NCI-H526 treated with DMSO at 0.1 percent for 48 hours (cell line): Measurements from ENCODE around the gene UBE2H.
"Not testable (repeated sequence)": the region's sequence is repeated elsewhere in the genome, so short reads cannot be mapped to it uniquely, and the experiment has no call there.

Experiments
- DNase-seq: peaks from one replicate; lab custom pipeline; 2025; lab: John Stamatoyannopoulos, UW

Gene UBE2H

DNA sequence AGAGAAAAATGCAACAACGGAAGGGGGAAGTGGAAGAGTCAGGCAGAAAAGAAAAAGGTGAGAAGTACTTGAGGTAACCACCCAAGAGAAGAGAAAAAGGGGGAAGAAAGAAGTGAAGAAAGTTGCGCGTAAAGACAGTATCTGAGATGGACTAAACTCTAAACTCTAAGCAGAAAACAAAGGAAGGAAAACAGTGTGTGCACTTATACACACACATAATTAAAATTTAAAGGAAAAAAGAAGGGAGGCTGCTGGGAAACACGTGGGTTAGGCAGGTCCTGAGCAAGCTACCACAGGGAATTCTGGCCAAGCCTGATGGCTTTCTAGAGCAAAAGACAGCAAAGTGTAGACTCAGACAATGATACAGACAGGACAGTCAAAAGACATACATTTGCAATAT lies 78.0 kb downstream of the UBE2H start:
- no peak for DNase-seq

DNA sequence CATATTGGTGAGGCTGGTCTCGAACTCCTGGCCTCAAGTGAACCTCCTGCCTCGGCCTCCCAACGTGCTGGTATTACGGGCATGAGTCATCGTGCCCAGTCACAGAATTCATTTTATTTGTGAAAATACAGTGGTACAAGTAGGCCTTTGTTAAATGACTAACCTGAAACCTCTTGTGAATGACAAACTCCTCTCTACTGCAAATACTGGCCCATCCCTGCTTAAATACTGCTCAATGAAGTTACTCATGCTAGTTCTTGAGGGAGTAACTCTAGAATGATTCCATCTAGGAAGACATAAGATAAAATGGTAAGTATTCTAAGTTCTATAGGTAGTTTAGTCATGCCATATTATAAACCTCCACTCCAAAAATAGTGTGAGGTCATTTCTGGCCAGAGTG lies 80.7 kb downstream of the UBE2H start:
- no peak for DNase-seq

DNA sequence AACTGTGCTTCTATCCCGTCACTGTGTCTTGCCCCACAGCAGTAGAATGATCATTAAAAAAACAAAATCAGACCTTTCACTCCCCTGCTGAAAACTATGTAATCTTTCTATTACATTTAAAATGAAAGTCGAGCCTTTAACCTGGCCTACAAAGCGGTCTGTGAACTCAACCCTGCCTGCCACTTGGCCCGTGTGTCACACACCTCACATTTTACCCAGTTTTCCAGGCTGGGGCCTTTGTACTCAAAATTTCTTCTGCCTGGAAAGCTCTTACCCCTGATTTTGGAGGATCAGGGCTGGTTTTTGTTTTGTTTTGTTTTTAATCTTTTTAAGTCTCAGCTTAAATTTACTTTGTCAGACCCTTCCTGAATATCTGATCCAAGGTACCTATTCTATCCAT lies 82.1 kb downstream of the UBE2H start:
- DNase-seq: no peak

DNA sequence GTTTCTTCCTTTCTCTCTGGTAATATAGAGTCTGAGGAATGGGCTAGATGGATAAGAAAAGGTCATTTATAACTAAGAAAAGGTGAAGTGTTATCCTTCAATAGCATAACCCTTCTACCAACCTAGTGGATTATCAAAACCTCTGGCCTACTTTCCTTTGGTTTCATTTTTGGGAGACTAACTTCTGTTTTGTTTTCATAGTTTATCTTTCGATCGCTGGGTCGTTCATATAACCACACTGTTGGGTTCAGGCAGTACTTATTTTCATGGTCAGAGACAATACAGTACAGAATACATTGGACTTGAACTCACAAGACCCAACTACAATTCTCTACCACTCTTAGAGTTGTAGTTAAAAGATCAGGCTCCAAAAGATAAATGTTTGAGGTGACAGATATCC lies 86.5 kb downstream of the UBE2H start:
- no peak for DNase-seq

DNA sequence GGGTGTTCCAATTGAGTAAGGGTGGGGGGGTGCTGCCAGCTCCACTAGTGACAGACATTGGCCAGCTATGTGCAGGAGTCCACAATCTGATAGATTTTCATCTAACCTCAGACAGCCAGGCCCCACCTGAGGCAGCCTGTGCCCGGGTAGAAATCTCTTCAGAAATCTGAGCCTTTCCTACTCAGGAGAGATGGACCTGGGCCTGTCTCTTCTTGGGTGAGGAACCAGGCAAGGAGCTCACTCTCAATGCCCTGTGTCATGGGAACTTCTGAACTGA lies 86.9 kb downstream of the UBE2H start:
- DNase-seq: no peak

DNA sequence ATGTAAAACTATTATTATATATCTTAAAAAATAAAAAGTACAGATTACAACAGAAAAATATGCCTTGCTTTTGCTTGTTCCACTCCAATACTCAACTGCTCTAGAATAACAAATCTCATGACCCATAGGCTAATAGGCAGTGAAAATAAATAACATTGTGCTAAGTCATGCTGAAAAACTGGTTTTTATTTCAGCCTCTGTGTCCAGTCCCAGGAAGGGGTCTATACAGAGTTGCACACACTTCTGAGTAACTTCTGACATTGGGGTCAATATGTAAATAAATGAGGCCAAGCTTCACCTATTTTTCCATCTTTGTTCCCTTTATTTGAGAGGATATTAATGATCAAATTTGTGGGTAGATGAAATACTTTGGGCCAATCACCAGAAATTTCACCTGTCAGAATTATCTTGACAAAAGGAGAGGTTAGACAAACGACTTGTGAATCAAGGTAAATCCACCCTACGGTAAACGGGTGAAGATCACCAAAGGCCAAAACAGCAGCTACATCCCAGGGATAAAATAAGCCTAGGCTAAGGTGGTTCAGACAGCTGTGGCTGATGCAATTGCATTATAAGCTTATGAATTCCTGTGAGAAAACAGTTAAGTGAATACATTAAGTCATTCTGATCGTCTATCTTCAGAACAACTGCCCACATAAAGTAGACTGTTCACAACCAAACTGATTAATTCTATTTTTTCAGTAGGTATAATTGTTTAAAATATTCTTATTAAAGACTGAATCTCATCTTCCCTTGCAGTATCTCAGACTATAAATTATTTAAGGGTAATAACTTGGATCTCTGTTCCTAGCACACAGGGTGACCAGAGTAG lies 87.5 kb downstream of the UBE2H start:
- no peak for DNase-seq

DNA sequence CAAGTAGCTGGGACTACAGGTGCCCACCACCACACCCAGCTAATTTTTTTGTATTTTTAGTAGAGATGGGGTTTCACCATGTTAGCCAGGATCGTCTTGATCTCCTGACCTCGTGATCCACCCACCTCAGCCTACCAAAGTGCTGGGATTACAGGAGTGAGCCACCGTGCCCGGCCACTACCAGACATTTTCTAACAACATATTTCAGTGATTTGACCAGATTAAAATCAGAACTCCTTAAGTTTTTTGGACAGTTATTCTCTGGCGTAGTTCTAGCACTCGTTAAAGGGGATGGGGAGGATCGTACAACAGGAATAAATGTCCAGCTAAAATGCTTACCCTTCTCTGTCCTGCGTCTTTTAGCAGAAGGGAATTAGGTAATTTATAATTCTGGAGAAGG lies 88.1 kb downstream of the UBE2H start:
- not testable (repeated sequence) for DNase-seq

DNA sequence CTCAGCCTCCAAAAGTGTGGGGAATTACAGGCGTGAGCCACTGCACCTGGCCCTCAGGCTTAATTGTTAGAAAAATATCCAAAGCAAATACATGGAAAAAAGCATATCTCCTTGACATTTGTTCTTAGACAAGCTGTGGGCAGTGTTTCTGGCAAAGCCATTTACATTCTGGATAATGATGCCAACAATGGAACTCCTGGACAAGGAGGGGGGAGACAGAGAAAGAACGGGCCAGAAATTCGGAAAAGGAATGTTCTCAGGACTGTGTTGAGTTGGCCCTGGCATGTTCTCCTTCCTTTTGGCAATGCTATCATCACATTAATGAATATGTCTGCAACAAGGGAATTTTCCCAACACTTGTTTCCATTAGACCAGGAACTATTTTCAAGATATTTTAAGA lies 88.7 kb downstream of the UBE2H start:
- no peak for DNase-seq

- DNase-seq: no peak
These were observed 90.1 kb downstream of the UBE2H start for GRCh38 chr7:129862682-129863081.

DNA sequence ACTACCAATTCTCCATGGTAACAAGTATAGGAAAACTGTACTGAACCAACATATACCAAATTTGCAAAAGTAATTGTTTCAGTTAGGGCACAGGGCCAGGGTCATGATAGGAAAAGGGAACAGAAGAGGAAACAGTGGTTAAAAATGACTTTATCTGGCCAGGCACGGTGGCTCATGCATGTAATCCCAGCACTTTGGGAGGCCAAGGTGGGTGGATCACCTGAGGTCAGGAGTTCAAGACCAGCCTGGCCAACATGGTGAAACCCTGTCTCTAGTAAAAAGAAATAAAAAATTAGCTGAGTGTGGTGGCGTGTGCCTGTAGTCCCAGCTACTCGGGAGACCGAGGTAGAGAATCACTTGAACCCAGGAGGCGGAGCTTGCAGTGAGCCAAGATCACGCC lies 92.0 kb downstream of the UBE2H start:
- DNase-seq: not testable (repeated sequence)

- DNase-seq: no peak
These were observed 93.6 kb downstream of the UBE2H start for GRCh38 chr7:129859183-129859582.

- DNase-seq: no peak
These were observed 94.3 kb downstream of the UBE2H start for GRCh38 chr7:129858490-129858889.

DNA sequence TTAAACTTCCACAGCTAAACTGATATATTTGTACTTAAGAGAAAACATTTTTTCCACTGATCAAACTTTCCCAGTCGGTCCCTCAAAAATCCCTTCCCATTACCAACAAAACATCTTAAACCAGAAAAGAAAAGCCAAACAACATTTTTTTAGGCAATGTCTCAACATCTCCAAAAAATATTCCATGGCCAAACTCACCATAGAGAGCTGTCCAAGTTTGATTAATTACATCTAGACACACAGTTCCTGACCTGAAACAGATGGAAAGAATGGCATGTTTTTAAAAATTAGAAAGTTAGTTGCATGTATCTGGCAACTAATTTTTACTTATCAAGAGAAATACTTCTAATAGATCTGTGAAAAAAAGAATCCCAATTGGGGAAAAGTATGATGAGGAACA lies 95.4 kb downstream of the UBE2H start:
- no peak for DNase-seq

DNA sequence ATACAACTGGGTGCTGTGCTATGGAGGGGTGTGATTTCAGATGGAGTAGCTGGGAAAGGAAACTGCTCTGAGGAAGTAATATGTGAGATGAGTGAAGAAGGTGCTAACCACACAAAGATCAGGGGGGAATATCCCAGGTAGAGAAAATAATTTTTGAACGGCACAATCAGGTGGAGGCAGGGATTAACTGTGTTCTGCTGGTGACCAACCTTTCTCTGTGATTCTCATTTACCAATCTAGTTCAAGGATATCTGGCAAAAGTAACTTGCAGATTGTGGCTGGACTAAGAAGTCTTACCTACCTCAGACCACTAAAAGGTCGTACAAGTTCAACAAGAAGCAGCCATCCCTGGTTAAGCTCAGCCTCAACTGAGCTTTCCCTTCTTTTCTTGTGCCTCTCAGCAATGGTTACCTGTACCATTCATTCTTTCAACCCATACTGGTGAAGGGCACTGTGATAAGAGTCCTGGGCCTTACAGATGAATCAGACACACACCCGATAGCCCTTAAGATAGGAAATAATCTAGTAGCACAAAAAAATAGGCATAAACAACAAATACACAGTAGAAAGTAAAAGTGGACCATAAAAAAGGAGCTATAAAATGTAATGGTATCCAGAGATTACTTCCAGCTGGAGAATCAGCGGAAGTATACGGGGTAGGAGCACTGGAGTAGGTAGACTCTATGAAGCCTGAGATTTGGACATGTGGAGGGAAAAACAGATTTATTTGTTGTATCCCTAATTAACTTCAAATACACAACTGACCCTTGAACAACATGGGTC lies 96.6 kb downstream of the UBE2H start:
- DNase-seq: no peak

DNA sequence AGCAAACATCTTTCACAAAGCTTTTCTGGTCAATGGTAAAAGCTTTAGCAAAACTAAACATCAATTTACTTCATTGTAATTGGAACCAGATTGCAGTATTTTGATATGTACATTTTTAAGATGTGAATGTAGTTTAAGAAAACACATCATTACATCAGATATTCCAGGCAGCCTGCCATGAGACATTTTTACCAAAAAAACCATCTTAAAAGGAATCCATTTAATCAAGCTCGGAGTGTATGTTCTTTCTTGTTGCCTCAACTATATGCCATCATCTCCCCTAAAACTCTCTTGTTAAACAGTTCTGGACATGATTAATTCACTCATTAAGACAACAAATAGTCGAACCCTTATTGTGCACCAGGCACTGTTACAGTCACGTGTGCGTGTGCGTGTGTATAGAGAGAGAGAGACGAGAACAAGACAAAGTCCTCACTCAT lies 97.5 kb downstream of the UBE2H start:
- no peak for DNase-seq

DNA sequence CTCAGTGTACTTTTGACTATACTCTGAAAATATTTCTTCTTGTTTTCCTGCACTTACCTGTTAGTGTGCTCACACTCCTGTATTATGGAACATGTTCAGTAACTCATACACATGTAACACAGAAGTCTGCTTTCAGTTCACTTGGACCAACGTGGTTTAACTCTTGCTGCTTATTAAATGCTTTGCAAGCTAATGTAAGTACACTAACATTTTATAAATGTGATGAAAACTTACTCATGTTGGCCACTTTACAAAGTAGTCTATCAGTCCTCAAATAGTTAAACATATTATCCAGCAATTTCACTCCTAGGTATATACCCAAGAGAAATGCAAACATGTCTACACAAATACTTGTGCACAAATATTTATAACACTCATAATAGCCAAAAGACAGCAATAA lies 98.4 kb downstream of the UBE2H start:
- DNase-seq: no peak

- DNase-seq: no peak
These were observed 99.0 kb downstream of the UBE2H start for GRCh38 chr7:129853661-129854268.

- no peak for DNase-seq
These were observed 101.0 kb downstream of the UBE2H start for GRCh38 chr7:129851809-129852208.

- no peak for DNase-seq
These were observed 101.6 kb downstream of the UBE2H start for GRCh38 chr7:129851174-129851573.

DNA sequence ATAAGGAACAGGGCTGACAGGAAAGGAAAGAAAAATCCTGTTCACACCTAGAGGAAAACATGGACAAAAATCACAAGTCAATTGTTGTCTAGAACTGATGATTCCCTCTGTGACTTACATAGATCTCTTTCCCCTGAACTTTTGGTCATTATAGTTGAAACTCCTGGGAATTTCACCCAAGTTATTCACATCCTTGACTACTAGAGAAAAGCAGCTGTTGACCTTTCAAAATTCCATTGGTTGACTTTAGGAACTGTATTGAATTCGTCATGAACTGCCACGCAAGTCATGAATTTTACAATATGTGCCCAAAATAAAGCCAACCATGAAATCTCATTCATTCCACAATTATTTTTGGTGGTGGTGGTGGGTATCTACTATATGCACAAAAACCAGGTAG lies 104.3 kb downstream of the UBE2H start:
- DNase-seq: no peak

GRCh38 chr7:129845972-129846327 lies 106.8 kb downstream of the UBE2H start:
- DNase-seq: no peak

DNA sequence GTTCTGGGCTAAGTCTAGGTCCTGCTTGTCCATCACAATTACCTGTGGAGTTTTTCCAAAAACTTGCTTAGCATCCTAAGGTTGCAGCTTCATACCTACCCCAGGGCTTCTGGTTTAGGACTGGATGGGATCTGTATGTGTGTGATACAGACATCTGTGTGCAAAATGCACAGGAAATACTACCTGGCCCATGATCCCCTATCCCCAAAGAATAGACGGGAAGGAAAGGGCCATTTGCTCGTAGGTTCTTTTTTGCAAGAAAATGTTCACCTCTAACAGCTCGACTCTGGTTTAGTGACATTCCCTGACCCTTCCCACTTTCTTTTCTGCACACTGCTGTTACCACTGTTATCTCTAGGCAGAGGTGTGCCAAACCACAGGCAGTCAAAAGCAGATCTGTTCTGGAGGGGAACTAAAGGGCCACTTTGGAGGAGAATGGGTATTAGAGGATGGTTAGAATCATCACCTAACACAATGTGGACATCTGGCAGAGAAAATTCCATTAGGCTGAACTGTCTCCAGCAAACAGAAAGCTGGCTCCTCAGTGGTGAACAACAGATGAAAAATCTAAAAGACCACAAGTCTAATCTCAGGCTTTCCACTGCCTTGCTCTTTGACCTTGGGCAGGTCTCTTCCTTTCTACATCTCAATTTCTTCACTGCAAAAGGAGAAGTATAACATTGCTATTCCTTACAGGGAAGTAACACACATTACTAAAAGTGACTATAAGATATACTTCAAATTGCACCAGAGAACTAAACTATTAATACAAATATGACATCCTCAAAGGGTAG lies 107.4 kb downstream of the UBE2H start:
- no peak for DNase-seq
